Choroid plexus epithelial cell (primary cell): ENCODE results near the gene ICE2.
"Not testable (repeated sequence)": the region's sequence is repeated elsewhere in the genome, so short reads cannot be mapped to it uniquely, and the experiment has no call there.

Experiments
- DNase-seq: peaks from one replicate; pipeline ENCODE4 v3.0.0-alpha.2; 2010; ENCODE audit warnings: low read depth
- H3K4me3 ChIP-seq: 2 replicates; pipeline ENCODE4 v1.5.1; 2011; ENCODE audit warnings: low read depth, mild to moderate bottlenecking, control low read depth, low read length, moderate library complexity
- CTCF ChIP-seq: conservative IDR thresholded peaks from 2 replicates; pipeline ENCODE4 v1.5.1; 2011; ENCODE audit warnings: low read depth, mild to moderate bottlenecking, control low read depth, inconsistent platforms, low read length, moderate library complexity

The ICE2 gene

GRCh38 chr15:60411774-60412425 lies 67.0 kb downstream of the ICE2 start:
- H3K4me3 ChIP-seq = no peak overlapping the region
- no peak for TF ChIP-seq CTCF
- DNase-seq = no peak

GRCh38 chr15:60410350-60410749 lies 68.6 kb downstream of the ICE2 start:
- not testable (repeated sequence) for H3K4me3 ChIP-seq, DNase-seq

GRCh38 chr15:60408463-60408981 lies 70.4 kb downstream of the ICE2 start:
- no peak for TF ChIP-seq CTCF
- H3K4me3 ChIP-seq = no peak overlapping the region
- DNase-seq = peak; percentile 77

GRCh38 chr15:60407415-60407805 lies 71.5 kb downstream of the ICE2 start:
- no peak overlapping the region for H3K4me3 ChIP-seq
- DNase-seq = peak; percentile 77
- TF ChIP-seq CTCF = no peak

- DNase-seq = no peak
- H3K4me3 ChIP-seq = no peak overlapping the region
- TF ChIP-seq CTCF = no peak
Observed at GRCh38 chr15:60406513-60407414, 72.2 kb downstream of the ICE2 start.

GRCh38 chr15:60405399-60405798 lies 73.5 kb downstream of the ICE2 start:
- no peak overlapping the region for H3K4me3 ChIP-seq
- no peak for TF ChIP-seq CTCF
- DNase-seq = no peak

GRCh38 chr15:60404351-60404750 lies 74.6 kb downstream of the ICE2 start:
- not testable (repeated sequence) for H3K4me3 ChIP-seq, DNase-seq

- TF ChIP-seq CTCF = no peak
- no peak for DNase-seq
- no peak overlapping the region for H3K4me3 ChIP-seq
Observed at GRCh38 chr15:60400944-60401343, 78.0 kb downstream of the ICE2 start.
